Ammon's horn (tissue), 1 donor: ENCODE results near the gene GOLGA6L7.
"Not testable (repeated sequence)": the region's sequence is repeated elsewhere in the genome, so short reads cannot be mapped to it uniquely, and the experiment has no call there.

Experiments used
- DNase-seq: peaks from one replicate; pipeline ENCODE4 v3.0.0-alpha.2; 2016; ENCODE audit warnings: low spot score

GOLGA6L7 gene

DNA sequence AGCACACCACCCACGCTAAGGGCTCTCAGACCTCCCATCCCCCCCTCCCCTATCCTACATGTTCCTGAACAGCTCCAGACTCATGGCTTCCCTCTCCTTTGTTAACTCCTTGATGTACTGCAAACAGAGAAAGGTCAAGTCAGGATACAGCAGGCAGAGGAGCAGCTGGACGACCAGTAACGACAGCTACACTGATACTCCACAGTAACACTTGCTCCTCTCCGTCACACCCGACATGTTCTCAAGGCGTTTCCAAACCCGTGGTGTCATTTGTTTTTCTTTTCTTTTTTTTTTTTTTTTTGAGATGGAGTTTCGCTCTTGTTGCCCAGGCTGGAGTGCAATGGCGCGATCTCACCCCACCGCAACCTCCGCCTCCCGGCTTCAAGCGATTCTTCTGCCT is 4.3 kb downstream of the GOLGA6L7 start:
- not testable (repeated sequence) for DNase-seq

DNA sequence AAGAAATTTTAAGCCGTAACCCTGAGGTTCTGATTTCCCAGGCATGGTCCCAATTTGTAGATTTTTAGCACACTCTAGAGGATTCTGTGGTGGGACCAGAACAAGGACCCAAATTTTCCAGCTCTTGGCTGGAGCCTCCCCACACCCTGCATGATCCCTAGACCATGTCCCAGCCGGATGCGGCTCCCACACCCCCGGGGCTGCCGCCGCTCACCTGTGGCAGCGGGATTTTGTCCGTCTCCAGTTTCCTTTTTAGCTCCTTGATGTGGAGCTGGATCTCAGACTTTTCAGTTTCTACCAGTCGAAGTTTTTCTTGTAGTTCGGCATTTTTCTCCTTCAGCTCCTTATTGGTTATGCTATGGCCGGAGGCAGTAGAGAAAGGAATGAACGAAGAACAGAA is 4.9 kb downstream of the GOLGA6L7 start:
- not testable (repeated sequence) for DNase-seq

DNA sequence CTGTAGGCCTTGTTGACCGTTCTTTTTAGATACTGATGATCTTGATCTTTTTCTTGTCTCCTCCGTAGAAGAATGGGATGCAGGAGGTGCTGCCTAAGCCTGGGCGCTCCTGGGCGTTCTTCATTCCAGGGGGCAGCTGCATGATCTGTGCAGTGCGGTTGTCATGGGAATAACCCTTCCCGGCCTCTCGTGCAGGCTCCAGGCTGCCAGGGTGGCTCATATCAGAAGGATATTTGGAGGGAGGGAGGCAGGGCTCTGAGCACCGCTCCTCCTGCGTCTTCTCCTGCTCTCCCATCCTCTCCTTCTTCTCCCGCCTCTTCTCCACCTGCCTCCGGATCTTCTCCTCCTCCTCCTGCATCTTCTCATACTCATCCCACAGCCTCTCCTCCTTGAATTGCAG is 6.2 kb downstream of the GOLGA6L7 start:
- not testable (repeated sequence) for DNase-seq

DNA sequence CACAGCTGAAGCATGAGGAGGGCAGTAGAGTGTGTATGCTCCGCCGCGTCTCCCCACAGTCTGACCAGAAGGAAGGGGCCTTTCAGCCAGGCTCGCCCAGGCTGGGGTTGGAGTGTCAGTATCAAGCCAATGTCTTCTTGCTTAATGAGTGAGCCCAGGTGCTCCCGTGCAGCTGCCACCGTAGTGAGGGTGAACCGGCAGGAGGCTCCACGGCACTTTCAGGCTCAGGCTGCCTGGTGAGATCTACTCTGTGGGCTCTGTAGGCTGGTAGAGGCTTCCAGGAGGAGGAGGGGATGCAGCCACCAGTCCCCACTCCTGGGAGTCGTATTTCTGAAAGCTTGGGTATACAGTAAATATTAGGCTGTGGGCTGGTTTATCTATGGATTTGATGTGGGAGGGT is 8.2 kb downstream of the GOLGA6L7 start:
- not testable (repeated sequence) for DNase-seq

DNA sequence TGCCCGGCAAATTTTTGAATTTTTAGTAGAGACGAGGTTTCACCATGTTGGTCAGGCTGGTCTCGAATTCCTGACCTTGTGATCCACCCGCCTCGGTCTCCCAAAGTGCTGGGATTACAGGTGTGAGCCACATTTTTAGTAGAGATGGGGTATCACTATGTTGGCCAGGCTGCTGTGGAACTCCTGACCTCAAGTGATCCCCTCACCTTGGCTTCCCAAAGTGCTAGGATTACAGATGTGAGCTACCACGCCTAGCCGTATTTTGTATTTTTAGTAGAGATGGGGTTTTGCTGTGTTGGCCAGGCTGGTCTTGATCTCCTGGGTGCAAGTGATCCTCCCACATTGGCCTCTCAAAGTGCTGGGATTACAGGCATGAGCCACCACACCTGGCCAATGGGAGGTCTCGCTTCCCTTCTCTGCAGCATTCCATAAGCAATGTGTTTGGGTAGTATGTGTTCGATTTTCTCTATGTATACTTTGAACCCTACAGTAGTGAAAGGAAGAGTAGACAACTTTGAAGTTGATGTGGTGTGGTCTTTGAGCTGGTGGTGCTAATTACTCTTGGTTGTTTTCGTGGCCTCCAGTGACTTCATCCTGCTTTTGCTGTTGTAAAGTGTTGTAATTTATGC is 13.4 kb downstream of the GOLGA6L7 start:
- not testable (repeated sequence) for DNase-seq

DNA sequence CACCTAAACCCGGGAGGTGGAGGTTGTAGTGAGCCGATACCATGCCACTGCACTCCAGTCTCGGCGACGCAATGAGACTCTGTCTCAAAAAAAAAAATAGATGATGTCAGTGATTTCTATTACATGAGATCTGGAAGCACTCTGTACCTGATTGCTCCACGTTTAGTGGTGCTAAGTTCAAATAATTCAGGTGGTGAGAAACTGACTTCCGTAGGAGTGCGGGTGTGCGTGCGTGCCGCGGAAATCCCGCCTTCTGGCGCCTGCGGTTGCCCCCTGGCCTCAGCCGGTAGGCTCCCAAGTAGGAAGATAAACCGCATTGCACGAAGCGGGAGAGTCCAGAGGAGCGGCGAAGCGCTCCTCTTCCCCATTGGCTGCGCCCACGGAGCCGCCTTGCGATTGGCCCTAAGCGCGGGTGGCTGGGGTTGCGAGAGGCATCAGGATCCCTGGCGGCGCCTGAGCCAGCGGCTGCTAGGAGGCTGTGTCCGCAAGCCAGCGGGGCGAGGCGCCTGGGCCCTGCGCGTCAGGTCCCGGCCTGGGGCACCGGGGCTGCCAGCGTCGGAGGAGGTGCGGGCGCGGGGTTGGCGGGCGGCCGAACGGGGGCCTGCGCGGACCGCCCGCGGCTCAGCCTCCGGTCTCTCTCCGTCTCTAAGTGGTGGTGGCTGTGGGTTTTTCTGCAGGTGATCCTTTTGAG is 16.4 kb downstream of the GOLGA6L7 start:
- peak; percentile 92 for DNase-seq

DNA sequence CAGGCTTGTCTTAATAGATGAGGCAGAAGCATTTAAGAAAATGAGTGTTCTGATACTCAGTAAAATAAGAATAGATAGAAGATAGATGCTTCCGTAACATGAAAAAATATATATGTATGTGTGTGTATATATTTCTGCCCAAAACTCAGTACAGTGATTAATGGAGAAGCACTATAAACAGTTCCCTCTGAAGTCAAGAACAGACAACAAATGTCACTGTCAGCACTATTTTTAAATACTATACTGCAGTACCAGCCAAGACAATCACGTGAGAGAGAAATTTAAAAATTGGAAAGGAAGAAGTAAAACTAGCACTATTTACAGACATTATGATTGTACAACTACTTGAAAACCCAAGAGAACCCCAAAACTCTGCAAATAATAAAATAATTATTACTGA is 27.0 kb downstream of the GOLGA6L7 start:
- not testable (repeated sequence) for DNase-seq

DNA sequence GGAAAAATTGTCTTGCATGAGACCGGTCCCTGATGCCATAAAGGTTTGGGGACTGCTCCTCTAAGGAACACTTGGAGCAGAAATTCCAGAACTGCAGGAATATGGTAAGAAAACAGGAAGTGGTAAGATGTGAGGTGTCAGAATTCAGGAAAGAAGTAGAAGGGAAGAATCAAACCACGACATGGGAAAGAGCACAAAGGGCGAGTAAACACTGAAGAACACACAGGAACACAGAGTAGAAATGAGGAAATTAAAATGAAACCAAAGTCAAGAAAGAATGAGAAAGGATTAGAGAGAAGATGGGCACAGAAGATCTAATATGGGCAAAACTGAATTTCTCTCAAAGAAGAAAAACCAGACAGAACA is 28.5 kb downstream of the GOLGA6L7 start:
- not testable (repeated sequence) for DNase-seq

DNA sequence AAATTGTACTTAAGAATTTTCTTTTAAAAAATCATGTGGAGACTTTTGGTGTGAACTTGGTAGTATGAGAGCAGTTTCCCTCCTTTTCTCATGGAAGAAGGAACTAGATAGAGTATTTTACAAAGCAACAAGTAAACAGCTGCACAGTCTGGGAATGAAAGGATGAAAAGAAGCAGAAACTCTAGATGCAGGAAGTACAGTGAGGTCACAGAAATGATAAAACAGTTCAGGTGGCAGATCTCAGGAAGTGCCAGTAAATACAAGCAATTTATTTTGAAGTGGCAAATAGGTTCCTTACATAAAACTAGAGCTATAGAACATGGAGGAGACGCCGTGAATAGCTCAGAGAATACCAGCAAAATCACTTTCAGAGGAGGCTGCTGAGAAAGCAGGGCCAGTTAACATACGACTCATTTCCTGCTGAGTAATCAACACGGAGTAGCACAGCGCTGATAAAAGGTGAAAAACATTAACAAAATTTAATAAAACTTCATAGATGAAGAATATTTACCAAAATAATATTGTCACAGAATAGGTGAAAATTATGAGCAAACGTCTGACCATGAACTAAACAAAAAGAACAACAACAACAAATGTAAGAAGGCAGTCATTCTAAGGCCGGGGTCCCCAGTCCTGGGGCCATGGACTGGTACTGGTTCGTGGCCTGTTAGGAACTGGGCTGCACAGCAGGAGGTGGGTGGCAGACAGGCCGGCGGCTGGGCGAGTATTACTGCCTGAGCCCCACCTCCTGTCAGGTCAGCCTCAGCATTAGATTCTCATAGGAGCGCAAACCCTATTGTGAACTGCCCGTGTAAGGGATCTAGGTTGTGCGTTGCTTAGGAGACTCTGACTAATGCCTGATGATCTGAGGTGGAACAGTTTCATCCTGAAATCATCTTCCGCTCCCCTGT is 29.2 kb downstream of the GOLGA6L7 start:
- not testable (repeated sequence) for DNase-seq

DNA sequence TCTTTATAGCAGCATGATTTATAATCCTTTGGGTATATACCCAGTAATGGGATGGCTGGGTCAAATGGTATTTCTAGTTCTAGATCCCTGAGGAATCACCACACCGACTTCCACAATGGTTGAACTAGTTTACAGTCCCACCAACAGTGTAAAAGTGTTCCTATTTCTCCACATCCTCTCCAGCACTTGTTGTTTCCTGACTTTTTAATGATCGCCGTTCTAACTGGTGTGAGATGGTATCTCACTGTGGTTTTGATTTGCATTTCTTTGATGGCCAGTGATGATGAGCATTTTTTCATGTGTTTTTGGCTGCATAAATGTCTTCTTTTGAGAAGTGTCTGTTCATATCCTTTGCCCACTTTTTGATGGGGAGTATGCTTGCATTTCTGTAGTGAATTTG is 30.3 kb downstream of the GOLGA6L7 start:
- not testable (repeated sequence) for DNase-seq

DNA sequence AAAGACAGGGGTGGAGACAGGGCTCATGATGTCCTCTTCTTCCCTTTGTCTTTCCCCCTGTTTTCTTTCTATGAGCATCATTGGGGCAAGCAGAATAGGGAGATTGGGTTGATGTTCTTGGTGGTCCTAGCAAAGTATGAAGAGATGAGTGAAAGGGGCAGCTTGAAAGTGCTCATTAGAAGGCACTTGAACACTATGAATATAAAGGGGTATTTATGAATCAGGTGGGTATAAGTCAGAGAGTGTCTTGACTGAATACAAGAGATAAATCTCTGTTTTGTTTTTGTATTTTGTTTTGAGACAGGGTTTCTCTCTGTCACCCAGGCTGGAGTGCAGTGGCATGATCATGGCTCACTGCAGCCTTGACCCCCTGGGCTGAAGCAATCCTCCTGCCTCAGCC is 34.4 kb downstream of the GOLGA6L7 start:
- DNase-seq: not testable (repeated sequence)

DNA sequence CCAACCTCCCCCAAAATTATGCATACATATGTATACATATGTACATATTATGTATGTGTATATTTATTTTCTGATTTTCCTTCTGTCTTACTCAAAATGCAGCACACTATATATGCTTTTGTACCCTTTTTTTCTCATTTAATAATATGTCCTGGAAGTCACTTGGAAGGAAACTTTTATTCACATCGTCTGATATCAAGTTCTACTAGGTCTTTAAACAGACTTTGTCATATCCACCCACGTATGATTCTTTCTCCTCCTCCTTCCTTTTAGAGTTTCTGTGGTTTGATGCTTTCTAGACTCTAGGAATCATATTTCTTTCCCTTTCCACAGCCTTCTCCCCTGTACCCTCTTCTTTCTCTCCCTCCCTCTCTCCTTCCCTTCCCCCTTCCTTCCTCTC is 35.1 kb downstream of the GOLGA6L7 start:
- DNase-seq: not testable (repeated sequence)

DNA sequence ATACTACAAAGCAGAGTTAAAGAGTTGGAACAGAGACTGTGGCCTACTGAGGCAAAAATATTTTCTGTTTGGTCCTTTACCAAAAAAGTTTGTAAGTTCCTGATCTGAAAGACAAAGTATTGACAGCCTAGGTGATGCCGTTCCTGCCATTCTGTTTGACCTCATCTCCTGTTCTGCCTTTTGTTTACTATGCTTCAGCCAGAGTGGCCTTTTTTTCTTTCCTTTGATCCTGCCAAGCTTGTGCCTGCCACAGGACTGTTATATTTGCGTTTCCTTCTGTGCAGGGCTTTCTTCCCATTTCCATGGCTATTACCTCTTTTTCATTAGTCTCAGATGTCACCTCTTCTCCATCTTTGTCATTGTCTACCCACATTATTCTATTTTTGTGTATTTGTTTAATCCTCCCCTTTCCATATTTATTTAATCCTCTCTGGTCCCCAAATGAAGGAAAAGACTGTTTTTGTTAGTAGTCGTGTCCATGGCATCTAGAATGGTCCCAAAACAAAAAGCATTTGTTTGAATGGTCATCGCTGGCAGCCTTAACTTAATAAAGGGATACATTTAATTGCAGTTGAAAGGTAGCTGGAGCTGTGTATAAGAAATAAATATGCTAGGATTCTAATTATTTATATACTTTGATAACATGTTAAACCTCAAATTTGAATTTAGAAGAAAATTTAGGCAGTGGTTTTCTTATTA is 36.4 kb downstream of the GOLGA6L7 start:
- DNase-seq: not testable (repeated sequence)

DNA sequence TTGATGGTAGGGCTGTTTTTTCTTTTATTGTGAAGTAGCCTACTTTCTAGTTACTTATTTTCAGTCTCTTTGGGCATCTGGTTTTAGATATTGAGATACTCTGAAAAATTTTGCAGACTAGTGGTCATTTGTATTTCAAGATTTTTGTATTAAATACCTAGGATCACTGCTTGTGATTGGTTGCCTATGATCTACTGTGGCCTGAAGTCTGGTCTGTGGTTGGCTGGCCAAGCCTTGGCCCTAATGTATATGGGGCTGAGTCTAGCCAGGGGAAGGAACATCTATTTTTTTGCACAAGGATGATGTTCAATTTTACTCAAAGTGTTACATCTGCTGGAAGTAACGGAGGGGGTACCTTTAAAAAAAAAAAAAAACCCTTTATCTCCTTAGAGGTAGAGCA is 38.0 kb downstream of the GOLGA6L7 start:
- not testable (repeated sequence) for DNase-seq

DNA sequence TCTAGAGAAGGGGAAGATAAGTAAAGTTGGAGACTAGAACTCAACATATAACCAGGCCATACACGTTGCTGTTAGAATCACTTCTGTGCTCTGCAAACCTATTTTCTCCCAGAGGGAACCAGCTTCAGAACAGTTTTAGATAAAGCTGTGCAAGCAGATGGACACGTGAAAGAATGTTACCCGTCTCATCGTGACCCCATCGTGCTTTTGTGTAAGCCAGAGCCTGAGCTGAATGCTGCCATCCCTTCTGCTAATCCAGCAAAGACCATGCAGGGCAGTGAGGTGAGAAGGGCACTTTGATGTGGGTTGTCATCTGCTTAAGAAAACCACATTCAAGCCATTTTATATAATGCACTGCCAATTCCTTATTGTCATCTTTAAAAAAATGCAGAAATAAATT is 40.3 kb downstream of the GOLGA6L7 start:
- DNase-seq: not testable (repeated sequence)

DNA sequence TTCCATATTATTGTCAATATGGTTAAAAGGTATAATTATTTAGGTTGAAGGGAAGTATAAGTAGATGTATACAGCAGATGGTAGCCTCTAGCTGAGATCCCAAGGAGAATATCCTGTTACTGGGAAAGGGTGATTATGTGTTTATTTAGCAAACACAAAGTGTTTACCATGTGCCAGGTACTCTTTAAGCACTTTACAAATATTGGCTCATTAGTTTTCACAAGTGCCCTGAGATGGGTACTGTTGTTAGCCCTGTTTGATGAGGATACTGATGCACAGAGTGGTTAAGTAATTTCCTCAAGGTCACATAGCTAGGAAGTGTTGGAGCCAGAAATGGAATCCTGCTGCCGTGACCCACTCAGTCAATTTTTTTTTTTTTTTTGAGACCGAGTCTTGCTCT is 48.1 kb downstream of the GOLGA6L7 start:
- DNase-seq: not testable (repeated sequence)

DNA sequence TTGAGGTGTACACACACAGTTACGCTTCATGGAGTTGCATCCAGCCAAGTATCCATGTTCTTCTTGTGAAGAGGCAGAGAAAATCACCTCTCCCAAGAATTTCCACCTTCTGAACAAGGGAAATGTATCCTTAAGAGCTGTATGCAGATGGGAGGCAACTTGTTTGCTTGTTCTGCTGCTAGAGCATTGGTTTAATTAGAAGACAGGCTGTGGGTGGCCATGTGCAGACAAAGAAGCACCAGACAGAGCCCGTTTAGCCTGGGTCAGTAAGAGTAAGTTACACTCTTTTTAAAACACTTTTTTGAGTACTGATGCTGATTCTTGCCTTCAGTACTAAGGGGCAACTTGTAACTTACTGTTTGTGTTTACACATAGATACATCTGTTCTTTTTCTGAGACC is 50.2 kb downstream of the GOLGA6L7 start:
- DNase-seq: not testable (repeated sequence)

DNA sequence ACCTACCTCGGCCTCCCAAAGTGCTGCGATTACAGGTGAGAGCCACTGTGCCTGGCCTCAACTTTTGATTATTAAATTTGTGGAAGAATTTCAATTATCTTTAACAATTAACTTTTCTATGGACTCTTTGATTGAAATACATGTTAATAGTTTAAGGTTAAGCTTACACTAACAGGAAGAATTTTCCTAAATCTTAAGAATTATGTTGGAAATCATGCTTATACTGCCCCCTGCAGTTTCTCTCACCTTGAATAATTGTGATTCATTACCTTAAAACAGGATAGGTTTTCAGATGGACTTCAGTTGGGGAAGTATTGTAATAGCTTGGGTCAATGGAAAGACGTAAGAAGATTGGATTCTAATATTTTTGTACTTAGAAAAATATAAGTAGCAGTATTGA is 54.2 kb downstream of the GOLGA6L7 start:
- DNase-seq: not testable (repeated sequence)
